ENCODE results near the gene REEP5.
"Not testable (repeated sequence)": the region's sequence is repeated elsewhere in the genome, so short reads cannot be mapped to it uniquely, and the experiment has no call there.

Gene REEP5

GRCh38 chr5:112892776-112893175 lies 29.3 kb downstream of the REEP5 start:
- Histone ChIP-seq H3K36me3 (replicated peaks; ENCODE audit: insufficient read depth, low read length) (no peaks in the 10 kb centered on the region; the same call in 1 of the 2 replicates), H3K79me2 (ENCODE audit: low read length) (peaks cover 67% of the 10 kb centered on the region), H2AFZ (ENCODE audit: low read length) (no peak overlapping the region)

DNA sequence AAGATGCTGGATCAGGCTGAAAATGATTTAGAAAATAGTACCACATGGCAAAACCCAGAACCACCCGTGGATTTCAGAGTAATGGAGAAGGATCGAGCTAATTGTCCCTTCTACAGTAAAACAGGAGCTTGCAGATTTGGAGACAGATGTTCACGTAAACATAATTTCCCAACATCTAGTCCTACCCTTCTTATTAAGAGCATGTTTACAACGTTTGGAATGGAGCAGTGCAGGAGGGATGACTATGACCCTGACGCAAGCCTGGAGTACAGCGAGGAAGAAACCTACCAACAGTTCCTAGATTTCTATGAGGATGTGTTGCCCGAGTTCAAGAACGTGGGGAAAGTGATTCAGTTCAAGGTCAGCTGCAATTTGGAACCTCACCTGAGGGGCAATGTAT lies 30.0 kb downstream of the REEP5 start:
- H2AFZ ChIP-seq (ENCODE audit: low read length); H3K9me2 ChIP-seq (replicated peaks; ENCODE audit: insufficient read depth, low read length); H3K9ac ChIP-seq (ENCODE audit: low read length); H3K4me1 ChIP-seq (ENCODE audit: low read length); H3K4me2 ChIP-seq (ENCODE audit: low read depth, low read length); H4K20me1 ChIP-seq (ENCODE audit: insufficient read depth, low read length); DNase-seq; H3F3A ChIP-seq (ENCODE audit: insufficient read depth, low read length); H3K4me3 ChIP-seq (ENCODE audit: low read length); H3K27ac ChIP-seq (ENCODE audit: low read length); H3K36me3 ChIP-seq (replicated peaks; ENCODE audit: insufficient read depth, low read length); H3K9me3 ChIP-seq (replicated peaks; ENCODE audit: insufficient read depth, low read length); H3K27me3 ChIP-seq (replicated peaks; ENCODE audit: insufficient read depth, low read length): not testable (repeated sequence)
- peaks cover 66% of the 10 kb centered on the region for H3K79me2 ChIP-seq (ENCODE audit: low read length)

More at GRCh38 chr5:112892776-112893175, 29.3 kb downstream of the REEP5 start:
- Histone ChIP-seq H3K4me3 (ENCODE audit: low read length) (no peak overlapping the region), H4K20me1 (ENCODE audit: insufficient read depth, low read length) (no peaks in the 10 kb centered on the region), H3K4me1 (ENCODE audit: low read length) (peaks cover 7% of the 10 kb centered on the region; the same call in 1 of the 2 replicates), H3K9me2 (replicated peaks; ENCODE audit: insufficient read depth, low read length) (no peaks in the 10 kb centered on the region), H3K9ac (ENCODE audit: low read length) (no peak overlapping the region), H3F3A (ENCODE audit: insufficient read depth, low read length) (no peaks in the 10 kb centered on the region; the same call in 1 of the 2 replicates), H3K4me2 (ENCODE audit: low read depth, low read length) (no peak overlapping the region), H3K27ac (ENCODE audit: low read length) (no peak overlapping the region), H3K27me3 (replicated peaks; ENCODE audit: insufficient read depth, low read length) (no peaks in the 10 kb centered on the region), H3K9me3 (replicated peaks; ENCODE audit: insufficient read depth, low read length) (no peaks in the 10 kb centered on the region)
- no peak for DNase-seq
- TF ChIP-seq CTCF (IDR thresholded peaks at IDR 0.05; ENCODE audit: low read length) (no peak), EZH2phosphoT487 (IDR thresholded peaks at IDR 0.05; ENCODE audit: low read length) (no peak), EZH2 (optimal IDR thresholded peaks at IDR 0.05; ENCODE audit: low read depth, low read length) (no peak)

- no peaks in the 10 kb centered on the region for H3F3A ChIP-seq (ENCODE audit: insufficient read depth, low read length)
- H4K20me1 ChIP-seq (ENCODE audit: insufficient read depth, low read length) = no peaks in the 10 kb centered on the region
- no peak for DNase-seq
- no peaks in the 10 kb centered on the region for H3K9me2 ChIP-seq (replicated peaks; ENCODE audit: insufficient read depth, low read length)
- H3K27ac ChIP-seq (ENCODE audit: low read length) = no peak overlapping the region
- H3K79me2 ChIP-seq (ENCODE audit: low read length) = peaks cover 75% of the 10 kb centered on the region
- no peak for TF ChIP-seq EZH2 (optimal IDR thresholded peaks at IDR 0.05; ENCODE audit: low read depth, low read length)
- TF ChIP-seq CTCF (IDR thresholded peaks at IDR 0.05; ENCODE audit: low read length) = no peak
- no peak for TF ChIP-seq EZH2phosphoT487 (IDR thresholded peaks at IDR 0.05; ENCODE audit: low read length)
- no peak overlapping the region for H3K9ac ChIP-seq (ENCODE audit: low read length)
- H3K4me1 ChIP-seq (ENCODE audit: low read length) = 0 out of 2 replicates have a peak, but pooled peaks cover 7% of the 10 kb centered on the region
- H3K4me3 ChIP-seq (ENCODE audit: low read length) = no peak overlapping the region
- no peaks in the 10 kb centered on the region for H3K9me3 ChIP-seq (replicated peaks; ENCODE audit: insufficient read depth, low read length)
- peaks cover 12% of the 10 kb centered on the region for H3K36me3 ChIP-seq (replicated peaks; ENCODE audit: insufficient read depth, low read length)
- H2AFZ ChIP-seq (ENCODE audit: low read length) = no peak overlapping the region
- H3K4me2 ChIP-seq (ENCODE audit: low read depth, low read length) = no peak overlapping the region
- no peaks in the 10 kb centered on the region for H3K27me3 ChIP-seq (replicated peaks; ENCODE audit: insufficient read depth, low read length)
These were observed 35.1 kb downstream of the REEP5 start for GRCh38 chr5:112886975-112887374.

DNA sequence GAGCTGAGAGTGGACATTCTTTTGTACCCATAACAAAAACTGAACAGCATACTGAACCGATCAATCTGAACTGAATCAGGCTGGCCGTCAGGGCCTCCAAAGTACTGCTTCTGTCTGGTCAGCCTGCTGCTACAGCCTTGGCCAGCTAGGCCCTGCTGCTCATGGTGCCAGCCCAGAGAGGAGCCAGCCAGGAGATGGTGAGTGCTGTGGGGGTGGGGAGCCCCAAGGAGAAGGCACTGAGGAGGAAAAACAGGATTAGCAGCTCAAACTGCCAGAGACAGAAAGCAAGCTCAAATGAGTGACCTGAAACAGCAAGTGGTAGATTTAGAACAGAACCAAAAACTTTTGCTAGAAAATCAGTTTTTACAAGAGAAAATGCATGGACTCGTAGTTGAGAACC lies 37.0 kb downstream of the REEP5 start:
- no peak for DNase-seq
- no peak overlapping the region for H3K4me2 ChIP-seq (ENCODE audit: low read depth, low read length)
- H4K20me1 ChIP-seq (ENCODE audit: insufficient read depth, low read length) = no peaks in the 10 kb centered on the region
- H3K36me3 ChIP-seq (replicated peaks; ENCODE audit: insufficient read depth, low read length) = peaks cover 12% of the 10 kb centered on the region
- H3K9me3 ChIP-seq (replicated peaks; ENCODE audit: insufficient read depth, low read length) = no peaks in the 10 kb centered on the region
- no peak overlapping the region for H3K4me3 ChIP-seq (ENCODE audit: low read length)
- no peak overlapping the region for H3K9ac ChIP-seq (ENCODE audit: low read length)
- TF ChIP-seq EZH2 (optimal IDR thresholded peaks at IDR 0.05; ENCODE audit: low read depth, low read length) = no peak
- no peak for TF ChIP-seq EZH2phosphoT487 (IDR thresholded peaks at IDR 0.05; ENCODE audit: low read length)
- no peak for TF ChIP-seq CTCF (IDR thresholded peaks at IDR 0.05; ENCODE audit: low read length)
- H3F3A ChIP-seq (ENCODE audit: insufficient read depth, low read length) = peaks cover 4% of the 10 kb centered on the region; the same call in 1 of the 2 replicates
- peaks cover 22% of the 10 kb centered on the region for H3K4me1 ChIP-seq (ENCODE audit: low read length)
- no peaks in the 10 kb centered on the region for H3K9me2 ChIP-seq (replicated peaks; ENCODE audit: insufficient read depth, low read length)
- H3K27ac ChIP-seq (ENCODE audit: low read length) = no peak overlapping the region
- no peak overlapping the region for H2AFZ ChIP-seq (ENCODE audit: low read length)
- H3K79me2 ChIP-seq (ENCODE audit: low read length) = peaks cover 83% of the 10 kb centered on the region
- H3K27me3 ChIP-seq (replicated peaks; ENCODE audit: insufficient read depth, low read length) = no peaks in the 10 kb centered on the region

All from MM.1S (cell line).